ENCODE data around the gene HSPA12B. TPM values are rescaled to one million over a fixed set of nuclear protein-coding genes. Genes with fewer than 3 reads are reported as not detected.
"Not testable (repeated sequence)": the region's sequence is repeated elsewhere in the genome, so short reads cannot be mapped to it uniquely, and the experiment has no call there.

HSPA12B gene
- total RNA-seq, 2 donors from 2014 or later: not detected

GRCh38 chr20:3784863-3785239, 52.4 kb downstream of the HSPA12B start:
- ATAC-seq (no peak), DNase-seq (ENCODE audit: low spot score in 2 of 2) (no peak)
- Mint-ChIP-seq H3K36me3 (peaks cover 8 to 9% of the 10 kb centered on the region in 2 donors), H3K9me3 (no peaks in the 10 kb centered on the region), H3K27ac (peak overlapping the region; percentile 51 to 63)

- no peak for DNase-seq (ENCODE audit: low spot score in 2 of 2)
- ATAC-seq: no peak
- peaks cover 8 to 9% of the 10 kb centered on the region in 2 donors for H3K36me3 Mint-ChIP-seq
- H3K9me3 Mint-ChIP-seq: no peaks in the 10 kb centered on the region
- H3K27ac Mint-ChIP-seq: peak overlapping the region in 1 of 2 donors; percentile 51
Measured at GRCh38 chr20:3785240-3786125, 53.0 kb downstream of the HSPA12B start.

- Mint-ChIP-seq H3K9me3 (no peaks in the 10 kb centered on the region), H3K36me3 (peaks cover 8 to 9% of the 10 kb centered on the region in 2 donors), H3K27ac (peak overlapping the region in 1 of 2 donors; percentile 44)
- ATAC-seq (peak; percentile 41 to 59), DNase-seq (ENCODE audit: low spot score in 2 of 2) (no peak)
Measured at GRCh38 chr20:3786126-3786484, 53.6 kb downstream of the HSPA12B start.

GRCh38 chr20:3786665-3787323, 54.3 kb downstream of the HSPA12B start, which contains the start of gene CENPB:
Gene CENPB (minus strand): TSS chr20:3786740. CDS start chr20:3786483, 257 bp downstream.
- Mint-ChIP-seq H3K27ac (peak within 1 kb of the TSS; percentile 44 to 63), H3K9me3 (no peaks in the 10 kb centered on the region), H3K36me3 (peaks cover 8 to 9% of the 10 kb centered on the region in 2 donors)
- ATAC-seq: peak; percentile 94 to 96
- DNase-seq (ENCODE audit: low spot score in 2 of 2): peak; percentile 92 to 99

GRCh38 chr20:3787324-3788014, 55.0 kb downstream of the HSPA12B start:
- Mint-ChIP-seq H3K36me3 (peaks cover 8 to 9% of the 10 kb centered on the region in 2 donors), H3K27ac (peak overlapping the region in 1 of 2 donors; percentile 63), H3K9me3 (no peaks in the 10 kb centered on the region)
- no peak for DNase-seq (ENCODE audit: low spot score in 2 of 2)
- no peak for ATAC-seq

GRCh38 chr20:3788685-3789155, 56.2 kb downstream of the HSPA12B start:
- ATAC-seq (no peak), DNase-seq (ENCODE audit: low spot score in 2 of 2) (no peak)
- Mint-ChIP-seq H3K36me3 (peaks cover 8 to 9% of the 10 kb centered on the region in 2 donors), H3K9me3 (no peaks in the 10 kb centered on the region), H3K27ac (no peak overlapping the region)

GRCh38 chr20:3789201-3789600, 56.7 kb downstream of the HSPA12B start:
- not testable (repeated sequence) for H3K27ac Mint-ChIP-seq; H3K9me3 Mint-ChIP-seq; DNase-seq (ENCODE audit: low spot score in 2 of 2); ATAC-seq; H3K36me3 Mint-ChIP-seq

GRCh38 chr20:3794168-3794567, 61.7 kb downstream of the HSPA12B start:
- DNase-seq (ENCODE audit: low spot score in 2 of 2); H3K9me3 Mint-ChIP-seq; ATAC-seq: not testable (repeated sequence)
- Mint-ChIP-seq H3K27ac (peak overlapping the region in 1 of 2 donors; percentile 86), H3K36me3 (peaks cover 19 to 26% of the 10 kb centered on the region in 2 donors)

GRCh38 chr20:3794701-3795420, 62.4 kb downstream of the HSPA12B start:
- ATAC-seq: no peak
- H3K9me3 Mint-ChIP-seq: no peaks in the 10 kb centered on the region
- DNase-seq (ENCODE audit: low spot score in 2 of 2): no peak
- H3K27ac Mint-ChIP-seq: peak overlapping the region; percentile 86 to 97
- peaks cover 23 to 31% of the 10 kb centered on the region in 2 donors for H3K36me3 Mint-ChIP-seq

GRCh38 chr20:3795511-3796468, 63.3 kb downstream of the HSPA12B start, which contains the start of gene CDC25B:
Gene CDC25B (plus strand): TSS chr20:3796310. CDS start chr20:3796532, 222 bp downstream.
- H3K36me3 Mint-ChIP-seq: peaks cover 29 to 31% of the 10 kb centered on the region in 2 donors
- H3K27ac Mint-ChIP-seq: peak within 1 kb of the TSS; percentile 86 to 97
- DNase-seq (ENCODE audit: low spot score in 2 of 2) (peak; percentile 85 to 93), ATAC-seq (peak; percentile 84 to 87)
- no peaks in the 10 kb centered on the region for H3K9me3 Mint-ChIP-seq

GRCh38 chr20:3796477-3797225, 64.2 kb downstream of the HSPA12B start:
- DNase-seq (ENCODE audit: low spot score in 2 of 2): no peak
- Mint-ChIP-seq H3K9me3 (no peaks in the 10 kb centered on the region), H3K27ac (peak overlapping the region; percentile 86 to 94), H3K36me3 (peaks cover 31 to 34% of the 10 kb centered on the region in 2 donors)
- peak in 1 of 2 donors; percentile 2 for ATAC-seq

- DNase-seq (ENCODE audit: low spot score in 2 of 2): no peak
- H3K36me3 Mint-ChIP-seq: peaks cover 35 to 39% of the 10 kb centered on the region in 2 donors
- no peaks in the 10 kb centered on the region for H3K9me3 Mint-ChIP-seq
- no peak for ATAC-seq
- peak overlapping the region; percentile 86 to 99 for H3K27ac Mint-ChIP-seq
Measured at GRCh38 chr20:3797226-3797545, 64.7 kb downstream of the HSPA12B start.

- no peak for DNase-seq (ENCODE audit: low spot score in 2 of 2)
- no peaks in the 10 kb centered on the region for H3K9me3 Mint-ChIP-seq
- peak overlapping the region; percentile 86 to 99 for H3K27ac Mint-ChIP-seq
- H3K36me3 Mint-ChIP-seq: peaks cover 41 to 43% of the 10 kb centered on the region in 2 donors
- ATAC-seq: peak; percentile 21 to 22
Measured at GRCh38 chr20:3797592-3798372, 65.3 kb downstream of the HSPA12B start.

GRCh38 chr20:3798373-3798768, 65.9 kb downstream of the HSPA12B start:
- Mint-ChIP-seq H3K27ac (peak overlapping the region; percentile 86 to 99), H3K9me3 (no peaks in the 10 kb centered on the region), H3K36me3 (peaks cover 44 to 45% of the 10 kb centered on the region in 2 donors)
- ATAC-seq: no peak
- DNase-seq (ENCODE audit: low spot score in 2 of 2): no peak
